GM23338 (cell line): ENCODE results near the gene L3MBTL1. TPM values are rescaled to one million over a fixed set of nuclear protein-coding genes. Genes with fewer than 3 reads are reported as not detected.

ENCODE experiments used
- ATAC-seq: fragments of 200-7000 bp; cut with Tn5 transposase; 3 replicates; pipeline ENCODE4 v1.9.1; 2020
- DNase-seq: peaks from one replicate; pipeline ENCODE4 v3.0.0-alpha.2; 2015; ENCODE audit warnings: low spot score
- H2AFZ ChIP-seq: fragments of 200-600 bp; sonication (generic); 2 replicates; pipeline ENCODE4 v1.8.0; 2016; ENCODE audit warnings: antibody characterized with exemption, mild to moderate bottlenecking, moderate library complexity
- H3F3A ChIP-seq: fragments of 200-600 bp; sonication (generic); replicated peaks from 2 replicates; pipeline ENCODE4 v1.8.0; 2017; ENCODE audit warnings: antibody characterized with exemption, mixed run types, low read depth
- H3K27ac ChIP-seq: fragments of 200-600 bp; sonication (generic); 2 replicates; pipeline ENCODE4 v1.6.1; 2016; ENCODE audit warnings: low read depth
- H3K27me3 ChIP-seq: fragments of 200-600 bp; sonication (generic); 2 replicates; pipeline ENCODE4 v1.8.0; 2016; ENCODE audit warnings: mild to moderate bottlenecking, mixed run types, moderate library complexity; ENCODE audit not compliant: insufficient read depth
- H3K36me3 ChIP-seq: fragments of 200-600 bp; sonication (generic); 2 replicates; pipeline ENCODE4 v1.8.0; 2016; ENCODE audit warnings: mild to moderate bottlenecking; ENCODE audit not compliant: insufficient read depth
- H3K4me1 ChIP-seq: fragments of 200-600 bp; sonication (generic); 2 replicates; pipeline ENCODE4 v1.8.0; 2016; ENCODE audit warnings: mild to moderate bottlenecking, moderate library complexity; ENCODE audit not compliant: insufficient read depth
- H3K4me2 ChIP-seq: fragments of 200-600 bp; sonication (generic); 2 replicates; pipeline ENCODE4 v1.7.1; 2017; ENCODE audit warnings: mixed run types
- H3K4me3 ChIP-seq: fragments of 200-600 bp; sonication (generic); 2 replicates; pipeline ENCODE4 v1.6.1; 2016; ENCODE audit warnings: mixed run types
- H3K79me2 ChIP-seq: fragments of 200-600 bp; sonication (generic); replicated peaks from 2 replicates; pipeline ENCODE4 v1.8.0; 2017; ENCODE audit warnings: mild to moderate bottlenecking; ENCODE audit not compliant: insufficient read depth
- H3K9me2 ChIP-seq: fragments of 200-600 bp; sonication (generic); 2 replicates; pipeline ENCODE4 v1.8.0; 2017; ENCODE audit not compliant: insufficient read depth
- H4K20me1 ChIP-seq: fragments of 200-600 bp; sonication (generic); replicated peaks from 2 replicates; pipeline ENCODE4 v1.8.0; 2017; ENCODE audit warnings: mild to moderate bottlenecking; ENCODE audit not compliant: insufficient read depth
- H3K27ac Mint-ChIP-seq: 2 replicates; pipeline ENCODE4 v1.8.0; 2020; ENCODE audit warnings: inconsistent platforms, mild to moderate bottlenecking, moderate library complexity, mixed read lengths
- H3K27me3 Mint-ChIP-seq: 3 replicates; pipeline ENCODE4 v1.8.0; 2022; ENCODE audit warnings: low read depth, mild to moderate bottlenecking, moderate library complexity, mixed read lengths, inconsistent platforms; ENCODE audit not compliant: insufficient read depth, poor library complexity
- H3K36me3 Mint-ChIP-seq: 3 replicates; pipeline ENCODE4 v1.8.0; 2021; ENCODE audit warnings: low read depth, mild to moderate bottlenecking, inconsistent platforms, moderate library complexity, mixed read lengths
- H3K4me1 Mint-ChIP-seq: 3 replicates; pipeline ENCODE4 v1.8.0; 2020; ENCODE audit warnings: mild to moderate bottlenecking, inconsistent platforms, mixed read lengths
- H3K4me3 Mint-ChIP-seq: 3 replicates; pipeline ENCODE4 v1.8.0; 2021; ENCODE audit warnings: moderate library complexity, mild to moderate bottlenecking, inconsistent platforms, mixed read lengths
- H3K9me3 Mint-ChIP-seq: 3 replicates; pipeline ENCODE4 v1.8.0; 2020; ENCODE audit warnings: moderate library complexity, mild to moderate bottlenecking, inconsistent platforms, mixed read lengths
- REST ChIP-seq: IDR thresholded peaks from one replicate; pipeline ENCODE4 v1.6.1; 2018; ENCODE audit warnings: antibody characterized with exemption; ENCODE audit not compliant: unreplicated experiment
- STAT1 ChIP-seq: IDR thresholded peaks from one replicate; pipeline ENCODE4 v1.6.1; 2016; ENCODE audit warnings: antibody characterized with exemption; ENCODE audit not compliant: unreplicated experiment
- ZNF331 ChIP-seq: fragments of 250-450 bp; sonication (Bioruptor Pico); IDR thresholded peaks from 2 replicates; pipeline ENCODE4 v1.5.0; 2020; ENCODE audit warnings: low read depth, mild to moderate bottlenecking, moderate library complexity
- ZNF462 ChIP-seq: fragments of 250-450 bp; sonication (Bioruptor Pico); IDR thresholded peaks from 2 replicates; pipeline ENCODE4 v1.5.0; 2020; ENCODE audit warnings: mild to moderate bottlenecking, moderate library complexity
- polyA plus RNA-seq: library from polyadenylated mRNA; unstranded; fragments of >200 nt; fragmentation: Nextera tagmentation; extraction: Ambion mirVana; gene quantifications from 2 replicates; pipeline ENCODE4 v1.2.1, GENCODE V29; 2016
- total RNA-seq: library from RNA; depleted of rRNA; stranded (reverse); fragments of >200 nt; shearing (Covaris generic); gene quantifications from 2 replicates; pipeline ENCODE4 v1.2.3, GENCODE V29; 2014

L3MBTL1 gene
- total and polyA plus RNA-seq, 2 experiments from 2014 or later: 6.5 to 33.6 TPM

- TF ChIP-seq ZNF462 (CRISPR knock-in tag) (no peak), ZNF331 (CRISPR knock-in tag) (no peak), REST (no peak), STAT1 (no peak)
Measured at GRCh38 chr20:43530321-43531090, 23.0 kb downstream of the L3MBTL1 start (continued).

GRCh38 chr20:43531091-43531443 lies 23.6 kb downstream of the L3MBTL1 start:
- peaks cover 4% of the 10 kb centered on the region for H3K27me3 Mint-ChIP-seq
- H3K36me3 ChIP-seq: no peaks in the 10 kb centered on the region
- no peaks in the 10 kb centered on the region for H3K79me2 ChIP-seq
- no peak for ATAC-seq
- H3K27ac ChIP-seq: no peak overlapping the region
- peaks cover 3% of the 10 kb centered on the region; the same call in 1 of the 3 replicates for H3K36me3 Mint-ChIP-seq
- no peaks in the 10 kb centered on the region for H3K9me2 ChIP-seq
- H3K9me3 Mint-ChIP-seq: no peaks in the 10 kb centered on the region; the same call in 2 of the 3 replicates
- no peaks in the 10 kb centered on the region for H3K4me1 ChIP-seq
- no peaks in the 10 kb centered on the region for H3F3A ChIP-seq
- H3K27ac Mint-ChIP-seq: no peak overlapping the region; the same call in 1 of the 2 replicates
- H4K20me1 ChIP-seq: no peaks in the 10 kb centered on the region
- H2AFZ ChIP-seq: no peak overlapping the region
- no peaks in the 10 kb centered on the region for H3K4me1 Mint-ChIP-seq
- no peaks in the 10 kb centered on the region for H3K27me3 ChIP-seq
- no peak overlapping the region for H3K4me3 Mint-ChIP-seq
- no peak overlapping the region for H3K4me3 ChIP-seq
- no peak for DNase-seq
- no peak overlapping the region for H3K4me2 ChIP-seq
- no peak for TF ChIP-seq ZNF462 (CRISPR knock-in tag)
